HG03565 (cell line): ENCODE measurements around the gene PLSCR3.
A peak's percentile ranks its signal among the peaks of the same experiment; 100 is the strongest.

Experiments
- ATAC-seq: cut with Tn5 transposase; IDR thresholded peaks from one replicate; pipeline ENCODE4 v1.9.1; 2021; ENCODE audit warnings: mild to moderate bottlenecking, moderate library complexity; ENCODE audit not compliant: unreplicated experiment

Gene PLSCR3

GRCh38 chr17:7407082-7407481, 12.8 kb upstream of the PLSCR3 start:
- no peak for ATAC-seq

- ATAC-seq, result no peak
Observed at GRCh38 chr17:7406235-7406825, 12.0 kb upstream of the PLSCR3 start.

- no peak for ATAC-seq
Observed at GRCh38 chr17:7405350-7406234, 11.3 kb upstream of the PLSCR3 start.

- no peak for ATAC-seq
Observed at GRCh38 chr17:7404737-7405349, 10.5 kb upstream of the PLSCR3 start.

- ATAC-seq, result peak; percentile 93
Observed at GRCh38 chr17:7403977-7404736, 9.8 kb upstream of the PLSCR3 start, which contains the start of gene TMEM256. Gene TMEM256, minus strand, starts transcription at chr17:7404097. Its CDS starts 13 bp downstream, at chr17:7404084.

- no peak for ATAC-seq
Observed at GRCh38 chr17:7403727-7403976, 9.3 kb upstream of the PLSCR3 start.

GRCh38 chr17:7403043-7403726, 8.9 kb upstream of the PLSCR3 start:
- ATAC-seq, result no peak

- no peak for ATAC-seq
Observed at GRCh38 chr17:7398612-7399011, 4.3 kb upstream of the PLSCR3 start.

GRCh38 chr17:7396147-7396546, 1.8 kb upstream of the PLSCR3 start:
- no peak for ATAC-seq

- ATAC-seq, result peak; percentile 16
Observed at GRCh38 chr17:7393613-7394451, 493 bp downstream of the PLSCR3 start.

GRCh38 chr17:7392696-7393612, 1.4 kb downstream of the PLSCR3 start:
- ATAC-seq, result no peak

GRCh38 chr17:7391307-7391706, 3.0 kb downstream of the PLSCR3 start:
- ATAC-seq, result no peak

GRCh38 chr17:7389924-7390910, 4.1 kb downstream of the PLSCR3 start:
- no peak for ATAC-seq

- no peak for ATAC-seq
Observed at GRCh38 chr17:7388856-7389255, 5.5 kb downstream of the PLSCR3 start.

- ATAC-seq, result no peak
Observed at GRCh38 chr17:7384489-7385081, 9.7 kb downstream of the PLSCR3 start.

- no peak for ATAC-seq
Observed at GRCh38 chr17:7383742-7384488, 10.4 kb downstream of the PLSCR3 start.

- ATAC-seq, result no peak
Observed at GRCh38 chr17:7383371-7383741, 11.0 kb downstream of the PLSCR3 start.
